Neural progenitor cell (in vitro differentiated cells): ENCODE measurements around the gene CDX2. TPM values are rescaled to one million over a fixed set of nuclear protein-coding genes. Genes with fewer than 3 reads are reported as not detected.

Experiments used
- DNase-seq: peaks from one replicate; pipeline ENCODE4 v3.0.0-alpha.2; 2016; ENCODE audit warnings: low spot score
- H2AFZ ChIP-seq: fragments of 200-600 bp; sonication (generic); replicated peaks from 2 replicates; pipeline ENCODE4 v1.6.1; 2016; ENCODE audit warnings: antibody characterized with exemption
- H3F3A ChIP-seq: fragments of 200-600 bp; sonication (generic); 2 replicates; pipeline ENCODE4 v1.6.1; 2016; ENCODE audit warnings: antibody characterized with exemption, low read depth
- H3K27ac ChIP-seq: fragments of 200-600 bp; sonication (generic); 2 replicates; pipeline ENCODE4 v1.5.1; 2016; ENCODE audit warnings: mild to moderate bottlenecking
- H3K27me3 ChIP-seq: fragments of 200-600 bp; sonication (generic); 2 replicates; pipeline ENCODE4 v1.6.1; 2016; ENCODE audit warnings: mild to moderate bottlenecking, moderate library complexity
- H3K36me3 ChIP-seq: fragments of 200-600 bp; sonication (generic); 2 replicates; pipeline ENCODE4 v1.5.1; 2016
- H3K4me1 ChIP-seq: fragments of 200-600 bp; sonication (generic); 2 replicates; pipeline ENCODE4 v1.6.1; 2016; ENCODE audit warnings: mixed run types
- H3K4me2 ChIP-seq: fragments of 200-600 bp; sonication (generic); 2 replicates; pipeline ENCODE4 v1.6.1; 2016
- H3K4me3 ChIP-seq: fragments of 200-600 bp; sonication (generic); 2 replicates; pipeline ENCODE4 v1.5.1; 2016
- H3K79me2 ChIP-seq: fragments of 200-600 bp; sonication (generic); 2 replicates; pipeline ENCODE4 v1.6.1; 2016; ENCODE audit warnings: low read depth
- H3K9ac ChIP-seq: fragments of 200-600 bp; sonication (generic); 2 replicates; pipeline ENCODE4 v1.6.1; 2016
- H3K9me3 ChIP-seq: fragments of 200-600 bp; sonication (generic); 2 replicates; pipeline ENCODE4 v1.5.1; 2016; ENCODE audit warnings: low read depth
- H4K20me1 ChIP-seq: fragments of 200-600 bp; sonication (generic); 2 replicates; pipeline ENCODE4 v1.6.1; 2016; ENCODE audit warnings: low read depth
- H3K27ac Mint-ChIP-seq: 3 replicates; pipeline ENCODE4 v1.8.0; 2021; ENCODE audit warnings: mixed read lengths
- H3K27me3 Mint-ChIP-seq: 2 replicates; pipeline ENCODE4 v1.8.0; 2022; ENCODE audit warnings: low read depth, mild to moderate bottlenecking, inconsistent platforms, moderate library complexity, mixed read lengths; ENCODE audit not compliant: insufficient read depth
- H3K36me3 Mint-ChIP-seq: 3 replicates; pipeline ENCODE4 v1.8.0; 2021; ENCODE audit warnings: mixed read lengths
- H3K4me1 Mint-ChIP-seq: 3 replicates; pipeline ENCODE4 v1.8.0; 2021; ENCODE audit warnings: mixed read lengths
- H3K4me3 Mint-ChIP-seq: 3 replicates; pipeline ENCODE4 v1.8.0; 2021; ENCODE audit warnings: mild to moderate bottlenecking, moderate library complexity, mixed read lengths
- H3K9me3 Mint-ChIP-seq: 3 replicates; pipeline ENCODE4 v1.8.0; 2020; ENCODE audit warnings: mixed read lengths
- CTCF ChIP-seq: fragments of 200-600 bp; sonication (generic); IDR thresholded peaks from 2 replicates; pipeline ENCODE4 v1.5.1; 2017; ENCODE audit warnings: antibody characterized with exemption, mild to moderate bottlenecking
- EZH2 ChIP-seq: fragments of 200-600 bp; sonication (generic); IDR thresholded peaks from 2 replicates; pipeline ENCODE4 v1.6.1; 2017; ENCODE audit warnings: antibody characterized with exemption, mild to moderate bottlenecking, moderate library complexity
- EZH2phosphoT487 ChIP-seq: fragments of 200-600 bp; sonication (generic); IDR thresholded peaks from 2 replicates; pipeline ENCODE4 v1.6.1; 2017; ENCODE audit warnings: antibody characterized with exemption
- total RNA-seq: library from RNA; depleted of rRNA; stranded (reverse); fragments of >200 nt; gene quantifications from 2 replicates; pipeline ENCODE4 v1.2.3, GENCODE V29; 2015; ENCODE audit warnings: low replicate concordance

The CDX2 gene
- total RNA-seq, 1 donor from 2014 or later: not detected

DNA sequence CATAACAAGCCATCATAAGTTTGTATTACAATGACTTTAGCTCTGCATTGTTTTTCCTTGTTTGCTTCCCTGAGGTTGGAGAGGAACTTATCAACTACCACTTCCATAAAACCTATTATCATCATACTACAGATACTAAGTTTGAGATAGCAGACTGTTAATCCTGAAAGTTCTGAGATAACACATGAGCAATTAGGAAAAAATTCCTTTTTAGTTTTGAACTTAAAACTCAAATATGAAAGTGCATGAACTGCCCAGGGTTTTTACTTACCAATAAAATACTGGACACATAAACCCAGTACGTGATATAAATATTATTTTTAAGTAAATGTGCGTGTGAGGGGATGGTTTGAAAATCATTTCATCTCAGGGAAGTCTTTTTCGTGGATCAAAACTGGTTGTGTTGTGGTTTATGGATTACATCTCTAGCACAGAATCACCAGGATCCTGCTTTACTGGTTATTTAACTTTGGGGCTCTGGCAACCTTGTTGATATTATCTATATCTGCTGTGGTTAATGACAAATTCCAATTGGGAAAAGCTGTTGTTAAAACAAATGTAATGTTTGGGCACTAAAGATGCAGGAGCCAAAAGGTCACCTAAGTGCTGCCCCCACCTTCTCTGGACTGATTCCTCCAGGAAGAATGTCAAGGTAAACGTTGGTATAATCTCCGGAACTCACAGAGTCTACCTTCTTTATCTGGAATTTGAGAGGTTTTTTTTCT, 12.4 kb downstream of the CDX2 start:
- Histone ChIP-seq H2AFZ (no peak overlapping the region), H3K4me2 (no peak overlapping the region), H4K20me1 (peaks cover 71% of the 10 kb centered on the region), H3K27ac (no peak overlapping the region), H3K9me3 (no peaks in the 10 kb centered on the region), H3K4me1 (no peaks in the 10 kb centered on the region), H3K36me3 (no peaks in the 10 kb centered on the region), H3F3A (peaks cover 12% of the 10 kb centered on the region), H3K27me3 (peaks cover 100% of the 10 kb centered on the region), H3K4me3 (no peak overlapping the region), H3K9ac (no peak overlapping the region), H3K79me2 (no peaks in the 10 kb centered on the region)
- no peak overlapping the region for H3K27ac Mint-ChIP-seq
- no peak overlapping the region for H3K4me3 Mint-ChIP-seq
- H3K27me3 Mint-ChIP-seq: peaks cover 79% of the 10 kb centered on the region
- TF ChIP-seq EZH2phosphoT487 (peak; percentile 38), CTCF (no peak)
- no peak for DNase-seq
- H3K4me1 Mint-ChIP-seq: peaks cover 6% of the 10 kb centered on the region
- no peaks in the 10 kb centered on the region for H3K36me3 Mint-ChIP-seq
- no peaks in the 10 kb centered on the region for H3K9me3 Mint-ChIP-seq

- H3K36me3 ChIP-seq: no peaks in the 10 kb centered on the region
- H3K27ac ChIP-seq: no peak overlapping the region
- peaks cover 2% of the 10 kb centered on the region for H3K4me1 Mint-ChIP-seq
- peaks cover 4% of the 10 kb centered on the region for H3F3A ChIP-seq
- H3K79me2 ChIP-seq: no peaks in the 10 kb centered on the region
- H3K9me3 Mint-ChIP-seq: no peaks in the 10 kb centered on the region
- H3K4me2 ChIP-seq: no peak overlapping the region
- no peak overlapping the region for H2AFZ ChIP-seq
- H3K4me3 ChIP-seq: no peak overlapping the region
- no peaks in the 10 kb centered on the region for H3K36me3 Mint-ChIP-seq
- H4K20me1 ChIP-seq: peaks cover 55% of the 10 kb centered on the region
- H3K9me3 ChIP-seq: no peaks in the 10 kb centered on the region
- H3K4me1 ChIP-seq: no peaks in the 10 kb centered on the region
- H3K27ac Mint-ChIP-seq: no peak overlapping the region
- peaks cover 76% of the 10 kb centered on the region for H3K27me3 Mint-ChIP-seq
- peaks cover 100% of the 10 kb centered on the region for H3K27me3 ChIP-seq
- no peak overlapping the region for H3K4me3 Mint-ChIP-seq
- no peak overlapping the region for H3K9ac ChIP-seq
- no peak for DNase-seq
- TF ChIP-seq EZH2: no peak
- no peak for TF ChIP-seq EZH2phosphoT487
- TF ChIP-seq CTCF: no peak
These were observed 14.0 kb downstream of the CDX2 start for GRCh38 chr13:27955014-27955591.

DNA sequence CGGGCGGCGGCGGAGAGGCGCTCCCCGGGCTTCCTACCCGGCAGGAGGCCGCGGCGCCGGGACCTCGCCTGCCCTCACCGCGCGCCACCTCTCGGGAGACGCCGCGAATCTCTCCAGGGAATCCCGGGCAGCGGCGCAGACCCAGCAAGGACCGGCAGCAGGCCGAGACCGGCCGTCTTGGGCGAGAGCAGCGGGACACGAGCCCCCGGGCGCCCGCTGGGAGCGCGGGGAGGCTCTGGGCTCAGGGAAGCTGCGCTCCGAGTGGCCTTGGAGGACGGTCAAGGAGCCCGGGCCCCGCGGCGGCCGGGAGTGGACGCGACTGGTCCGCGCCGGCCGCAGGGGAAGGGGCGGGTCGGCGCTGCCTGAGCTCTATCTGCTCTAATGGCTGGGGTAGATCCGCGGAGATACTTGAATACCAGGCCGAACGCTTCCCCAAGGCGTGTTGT, 14.7 kb downstream of the CDX2 start:
- Histone ChIP-seq H3K36me3 (no peaks in the 10 kb centered on the region), H3K79me2 (no peaks in the 10 kb centered on the region), H3K27me3 (peaks cover 100% of the 10 kb centered on the region), H3K4me2 (peak overlapping the region; percentile 75), H4K20me1 (peaks cover 48% of the 10 kb centered on the region), H3F3A (no peaks in the 10 kb centered on the region), H3K4me1 (no peaks in the 10 kb centered on the region), H3K4me3 (peak overlapping the region; percentile 45), H3K27ac (no peak overlapping the region), H2AFZ (peak overlapping the region; percentile 47), H3K9ac (no peak overlapping the region), H3K9me3 (no peaks in the 10 kb centered on the region)
- no peak overlapping the region for H3K4me3 Mint-ChIP-seq
- no peaks in the 10 kb centered on the region for H3K4me1 Mint-ChIP-seq
- TF ChIP-seq EZH2phosphoT487: peak; percentile 62
- TF ChIP-seq EZH2: peak; percentile 96
- TF ChIP-seq CTCF: no peak
- no peak overlapping the region for H3K27ac Mint-ChIP-seq
- H3K9me3 Mint-ChIP-seq: no peaks in the 10 kb centered on the region
- peak; percentile 71 for DNase-seq
- peaks cover 77% of the 10 kb centered on the region for H3K27me3 Mint-ChIP-seq
- no peaks in the 10 kb centered on the region for H3K36me3 Mint-ChIP-seq
